Stimulated activated naive CD8-positive, alpha-beta T cell treated with anti-CD3 and anti-CD28 coated beads, Interleukin-15, amount 100 ng/mL, for 72 hours (primary cell): ENCODE data around the gene ZNF618.
"Not testable (repeated sequence)": the region's sequence is repeated elsewhere in the genome, so short reads cannot be mapped to it uniquely, and the experiment has no call there.

Experiments used
- ATAC-seq: fragments of 150-1000 bp; cut with Tn5 transposase; 2 replicates; pipeline ENCODE4 v1.10.0; 2021; ENCODE audit warnings: mild to moderate bottlenecking, moderate library complexity
- DNase-seq, 2 donors: peaks; one replicate each; pipeline ENCODE4 v3.0.0; 2021 to 2022
- H3K27ac Mint-ChIP-seq, 2 donors: one replicate each; pipeline ENCODE4 v1.8.0; 2022; ENCODE audit warnings: mild to moderate bottlenecking in 2 of 2, mixed read lengths in 2 of 2, moderate library complexity in 2 of 2
- H3K27me3 Mint-ChIP-seq: one replicate; pipeline ENCODE4 v1.8.0; 2022; ENCODE audit warnings: mixed read lengths
- H3K4me1 Mint-ChIP-seq: one replicate; pipeline ENCODE4 v1.8.0; 2022; ENCODE audit warnings: mild to moderate bottlenecking, mixed read lengths
- H3K4me3 Mint-ChIP-seq, 2 donors: one replicate each; pipeline ENCODE4 v1.8.0; 2022; ENCODE audit warnings: mild to moderate bottlenecking in 2 of 2, mixed read lengths in 2 of 2, moderate library complexity in 1 of 2
- H3K9me3 Mint-ChIP-seq, 2 donors: one replicate each; pipeline ENCODE4 v1.8.0; 2022; ENCODE audit warnings: mixed read lengths in 2 of 2

The ZNF618 gene

DNA sequence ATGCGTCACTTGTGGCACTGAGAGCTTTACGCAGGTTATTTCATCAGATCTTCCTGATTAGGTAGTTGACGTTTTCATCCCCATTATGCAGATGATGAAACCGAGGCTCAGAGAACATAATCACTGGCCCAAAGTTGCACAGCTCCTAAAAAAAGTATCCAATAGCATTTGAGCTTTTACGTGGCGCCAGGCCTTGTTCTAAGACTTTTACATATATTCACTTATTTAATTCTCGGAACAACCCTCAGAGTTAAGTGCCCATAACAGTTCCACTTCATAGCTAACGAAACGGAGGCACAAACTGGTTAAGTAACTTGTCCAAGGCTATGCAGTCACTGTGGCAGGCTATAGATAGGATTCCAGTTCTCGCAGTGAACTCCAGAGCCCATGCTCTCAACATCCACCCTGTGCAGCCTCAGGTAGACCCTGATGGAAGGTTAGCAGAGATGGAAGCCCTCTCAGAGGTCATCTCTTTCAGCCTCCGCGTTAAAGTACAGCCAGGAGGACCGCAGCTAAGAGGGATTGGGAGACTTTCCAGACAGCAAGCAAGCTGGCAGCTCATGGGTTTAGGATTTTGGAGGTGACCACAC, 162.7 kb downstream of the ZNF618 start:
- H3K27ac Mint-ChIP-seq: no peak overlapping the region

DNA sequence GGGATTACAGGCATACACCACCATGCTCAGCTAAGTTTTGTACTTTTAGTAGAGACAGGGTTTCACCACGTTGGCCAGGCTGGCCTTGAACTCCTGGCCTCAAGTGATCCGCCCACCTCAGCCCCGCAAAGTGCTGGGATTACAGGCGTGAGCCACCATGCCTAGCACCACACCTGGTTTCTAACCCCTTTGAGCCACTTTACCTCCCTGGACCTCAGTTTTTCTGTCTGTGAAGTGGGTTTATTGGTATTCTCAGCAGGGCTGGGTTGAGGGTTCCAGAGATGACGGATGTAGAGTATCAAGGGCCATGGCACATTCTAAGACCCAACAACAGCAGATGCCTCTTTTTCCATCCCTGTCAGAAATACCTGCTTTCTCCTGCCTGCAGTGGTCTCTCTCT, 163.4 kb downstream of the ZNF618 start:
- no peaks in the 10 kb centered on the region for H3K27me3 Mint-ChIP-seq
- ATAC-seq (no peak), DNase-seq (no peak)
- H3K9me3 Mint-ChIP-seq: no peaks in the 10 kb centered on the region
- H3K27ac Mint-ChIP-seq: no peak overlapping the region
- no peaks in the 10 kb centered on the region for H3K4me1 Mint-ChIP-seq
- H3K4me3 Mint-ChIP-seq: no peak overlapping the region

More for the DNA sequence above, 162.7 kb downstream of the ZNF618 start:
- Mint-ChIP-seq H3K27me3 (no peaks in the 10 kb centered on the region), H3K4me3 (no peak overlapping the region), H3K4me1 (no peaks in the 10 kb centered on the region), H3K9me3 (no peaks in the 10 kb centered on the region)
- no peak for DNase-seq
- ATAC-seq: no peak

DNA sequence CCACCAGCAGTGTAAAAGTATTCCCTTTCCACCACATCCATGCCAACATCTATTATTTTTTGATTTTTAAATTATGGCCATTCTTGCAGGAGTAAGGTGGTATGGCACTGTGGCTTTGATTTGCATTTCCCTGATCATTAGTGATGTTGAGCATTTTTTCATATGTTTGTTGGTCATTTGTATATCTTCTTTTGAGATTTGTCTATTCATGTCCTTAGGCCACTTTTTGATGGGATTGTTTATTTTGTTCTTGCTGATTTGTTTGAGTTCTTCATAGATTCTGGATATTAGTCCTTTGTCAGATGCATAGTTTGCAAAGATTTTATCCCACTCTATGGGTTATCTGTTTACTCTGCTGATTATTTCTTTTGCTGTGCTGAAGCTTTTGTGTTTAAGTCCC, 167.6 kb downstream of the ZNF618 start:
- not testable (repeated sequence) for ATAC-seq, H3K9me3 Mint-ChIP-seq, H3K4me3 Mint-ChIP-seq, H3K27me3 Mint-ChIP-seq, H3K27ac Mint-ChIP-seq, DNase-seq, H3K4me1 Mint-ChIP-seq

GRCh38 chr9:114046237-114046755, 170.2 kb downstream of the ZNF618 start:
- Mint-ChIP-seq H3K9me3 (no peaks in the 10 kb centered on the region), H3K27me3 (no peaks in the 10 kb centered on the region), H3K27ac (no peak overlapping the region), H3K4me3 (no peak overlapping the region), H3K4me1 (no peaks in the 10 kb centered on the region)
- no peak for DNase-seq
- no peak for ATAC-seq

DNA sequence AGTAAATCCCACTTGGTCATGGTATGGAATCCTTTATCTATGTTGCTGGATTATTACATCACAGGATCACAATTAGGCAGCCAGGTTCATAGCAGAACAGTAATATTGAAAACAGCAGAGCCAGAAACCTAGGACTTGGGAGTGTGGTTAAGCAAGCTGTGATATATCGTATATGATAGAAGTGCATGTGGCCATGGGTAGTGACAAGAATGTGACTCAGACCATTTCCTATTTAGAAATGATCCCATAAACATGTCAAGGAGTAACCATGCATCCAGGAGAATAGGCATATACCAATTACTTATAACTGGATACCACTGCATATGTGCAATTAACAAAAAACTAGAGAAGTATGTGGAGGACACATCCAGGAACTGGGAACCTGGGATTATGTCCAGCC, 170.8 kb downstream of the ZNF618 start:
- ATAC-seq: no peak
- Mint-ChIP-seq H3K27me3 (no peaks in the 10 kb centered on the region), H3K4me1 (no peaks in the 10 kb centered on the region), H3K4me3 (no peak overlapping the region), H3K9me3 (no peaks in the 10 kb centered on the region), H3K27ac (no peak overlapping the region)
- DNase-seq: no peak

DNA sequence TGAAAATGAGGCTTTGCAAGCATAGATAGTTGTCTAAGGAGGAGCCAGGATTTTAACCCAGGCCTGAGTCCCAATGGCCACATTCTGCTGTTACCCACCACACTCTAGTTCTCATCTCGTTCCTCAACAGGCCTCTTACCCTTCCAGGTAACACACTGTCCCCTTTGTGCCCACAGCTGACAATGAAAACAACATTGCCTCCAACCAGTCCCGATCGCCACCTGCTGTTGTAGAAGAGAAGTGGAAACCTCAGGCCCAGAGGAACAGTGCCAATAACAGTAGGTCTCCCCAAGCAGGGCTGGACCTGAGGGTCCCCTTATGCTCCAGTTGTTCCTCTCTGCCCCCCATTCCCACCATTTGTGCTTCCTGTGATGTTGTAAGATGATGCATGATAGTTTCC, 171.6 kb downstream of the ZNF618 start:
- Mint-ChIP-seq H3K27me3 (no peaks in the 10 kb centered on the region), H3K27ac (no peak overlapping the region), H3K4me3 (no peak overlapping the region), H3K9me3 (no peaks in the 10 kb centered on the region), H3K4me1 (no peaks in the 10 kb centered on the region)
- DNase-seq (no peak), ATAC-seq (no peak)

DNA sequence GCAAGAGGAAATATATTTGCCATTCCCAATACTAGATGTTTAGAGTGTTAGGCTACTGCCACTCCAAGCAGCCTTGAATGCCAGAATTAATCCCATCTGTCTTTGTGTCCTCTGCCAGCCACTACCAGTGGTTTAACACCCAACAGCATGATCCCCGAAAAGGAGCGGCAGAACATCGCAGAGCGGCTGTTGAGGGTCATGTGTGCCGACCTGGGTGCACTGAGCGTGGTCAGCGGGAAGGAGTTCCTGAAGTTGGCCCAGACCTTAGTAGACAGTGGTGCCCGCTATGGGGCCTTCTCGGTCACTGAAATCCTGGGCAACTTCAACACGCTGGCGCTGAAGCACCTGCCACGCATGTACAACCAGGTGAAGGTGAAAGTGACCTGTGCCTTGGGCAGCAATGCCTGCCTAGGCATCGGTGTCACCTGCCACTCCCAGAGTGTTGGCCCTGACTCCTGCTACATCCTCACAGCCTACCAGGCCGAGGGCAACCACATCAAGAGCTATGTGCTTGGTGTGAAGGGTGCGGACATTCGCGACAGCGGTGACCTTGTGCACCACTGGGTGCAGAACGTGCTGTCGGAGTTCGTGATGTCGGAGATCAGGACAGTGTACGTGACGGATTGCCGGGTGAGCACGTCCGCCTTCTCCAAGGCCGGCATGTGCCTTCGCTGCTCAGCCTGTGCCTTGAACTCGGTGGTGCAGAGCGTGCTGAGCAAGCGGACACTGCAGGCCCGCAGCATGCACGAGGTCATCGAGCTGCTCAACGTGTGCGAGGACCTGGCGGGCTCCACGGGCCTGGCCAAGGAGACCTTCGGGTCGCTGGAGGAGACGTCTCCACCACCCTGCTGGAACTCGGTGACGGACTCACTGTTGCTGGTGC, 172.7 kb downstream of the ZNF618 start:
- no peak for DNase-seq
- Mint-ChIP-seq H3K27ac (no peak overlapping the region), H3K4me3 (no peak overlapping the region), H3K27me3 (no peaks in the 10 kb centered on the region), H3K9me3 (no peaks in the 10 kb centered on the region), H3K4me1 (no peaks in the 10 kb centered on the region)
- no peak for ATAC-seq

DNA sequence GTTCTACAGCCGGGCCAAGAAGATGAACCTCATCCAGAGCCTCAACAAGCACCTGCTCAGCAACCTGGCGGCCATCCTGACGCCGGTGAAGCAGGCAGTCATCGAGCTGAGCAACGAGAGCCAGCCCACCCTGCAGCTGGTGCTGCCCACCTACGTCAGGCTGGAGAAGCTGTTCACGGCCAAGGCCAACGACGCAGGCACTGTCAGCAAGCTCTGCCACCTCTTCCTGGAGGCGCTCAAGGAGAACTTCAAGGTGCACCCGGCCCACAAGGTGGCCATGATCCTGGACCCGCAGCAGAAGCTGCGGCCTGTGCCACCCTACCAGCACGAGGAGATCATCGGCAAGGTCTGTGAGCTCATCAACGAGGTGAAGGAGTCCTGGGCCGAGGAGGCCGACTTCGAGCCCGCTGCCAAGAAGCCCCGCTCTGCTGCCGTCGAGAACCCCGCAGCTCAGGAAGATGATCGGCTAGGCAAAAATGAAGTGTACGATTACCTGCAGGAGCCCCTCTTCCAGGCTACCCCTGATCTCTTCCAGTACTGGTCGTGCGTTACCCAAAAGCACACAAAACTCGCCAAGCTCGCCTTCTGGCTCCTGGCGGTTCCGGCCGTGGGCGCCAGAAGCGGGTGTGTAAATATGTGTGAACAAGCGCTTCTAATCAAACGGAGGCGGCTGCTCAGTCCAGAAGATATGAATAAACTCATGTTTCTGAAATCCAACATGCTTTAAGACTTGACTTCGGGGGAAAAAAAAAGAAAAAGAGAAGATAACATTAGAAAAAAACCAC, 173.5 kb downstream of the ZNF618 start:
- no peak overlapping the region for H3K4me3 Mint-ChIP-seq
- H3K27me3 Mint-ChIP-seq: no peaks in the 10 kb centered on the region
- no peaks in the 10 kb centered on the region for H3K9me3 Mint-ChIP-seq
- DNase-seq (no peak), ATAC-seq (no peak)
- H3K27ac Mint-ChIP-seq: no peak overlapping the region
- no peaks in the 10 kb centered on the region for H3K4me1 Mint-ChIP-seq

GRCh38 chr9:114050226-114050568, 174.1 kb downstream of the ZNF618 start:
- H3K9me3 Mint-ChIP-seq: no peaks in the 10 kb centered on the region
- H3K4me1 Mint-ChIP-seq: no peaks in the 10 kb centered on the region
- ATAC-seq (no peak), DNase-seq (no peak)
- H3K27ac Mint-ChIP-seq: no peak overlapping the region
- H3K4me3 Mint-ChIP-seq: no peak overlapping the region
- H3K27me3 Mint-ChIP-seq: no peaks in the 10 kb centered on the region

DNA sequence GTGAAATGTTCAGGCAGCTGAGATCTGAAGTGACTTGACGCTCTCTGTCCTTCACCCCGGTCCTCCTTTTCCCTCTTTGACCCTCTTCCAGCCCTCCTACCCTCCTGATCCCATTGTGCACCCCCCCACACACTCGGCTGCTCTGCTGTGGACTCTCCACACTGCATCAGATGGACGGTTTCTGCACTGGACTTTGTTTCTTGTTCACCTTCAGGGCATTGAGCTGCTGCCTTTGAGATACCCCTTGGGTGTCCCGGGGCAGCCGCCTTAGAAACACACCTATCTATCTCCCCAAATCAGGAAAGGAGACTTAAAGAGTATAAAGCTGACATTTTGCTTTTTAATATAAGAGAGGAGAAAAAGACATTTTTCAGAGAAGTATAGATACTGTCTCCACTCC, 174.5 kb downstream of the ZNF618 start:
- Mint-ChIP-seq H3K27me3 (no peaks in the 10 kb centered on the region), H3K27ac (no peak overlapping the region)

DNA sequence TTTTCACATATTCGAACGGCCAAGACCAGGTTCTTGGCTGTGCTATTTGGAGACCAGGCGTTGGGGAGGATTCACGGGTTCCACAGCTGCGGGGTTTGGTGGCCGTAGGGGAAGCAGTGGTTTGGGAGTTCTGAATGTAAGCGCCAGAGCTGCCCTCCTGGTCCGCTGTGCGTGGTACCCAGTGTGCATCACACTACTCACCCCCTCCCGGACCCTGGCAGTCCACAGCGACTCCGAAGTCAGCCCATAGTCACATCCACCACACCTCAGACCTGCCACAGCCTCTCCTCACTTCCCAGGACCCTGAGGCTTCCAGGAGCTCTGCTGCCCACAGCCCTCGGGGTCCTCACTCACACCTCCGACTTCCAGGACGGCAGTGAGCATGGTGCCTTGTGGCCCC, 175.2 kb downstream of the ZNF618 start:
- no peak for ATAC-seq
- H3K27ac Mint-ChIP-seq: no peak overlapping the region
- H3K4me3 Mint-ChIP-seq: no peak overlapping the region
- no peak for DNase-seq
- H3K4me1 Mint-ChIP-seq: no peaks in the 10 kb centered on the region
- no peaks in the 10 kb centered on the region for H3K27me3 Mint-ChIP-seq
- H3K9me3 Mint-ChIP-seq: no peaks in the 10 kb centered on the region

More for the DNA sequence above, 174.5 kb downstream of the ZNF618 start:
- DNase-seq (no peak), ATAC-seq (no peak)
- Mint-ChIP-seq H3K4me1 (no peaks in the 10 kb centered on the region), H3K9me3 (no peaks in the 10 kb centered on the region), H3K4me3 (no peak overlapping the region)

- no peaks in the 10 kb centered on the region for H3K4me1 Mint-ChIP-seq
- no peak overlapping the region for H3K27ac Mint-ChIP-seq
- H3K9me3 Mint-ChIP-seq: no peaks in the 10 kb centered on the region
- ATAC-seq (no peak), DNase-seq (no peak)
- H3K4me3 Mint-ChIP-seq: no peak overlapping the region
- H3K27me3 Mint-ChIP-seq: no peaks in the 10 kb centered on the region
Measured at GRCh38 chr9:114051706-114052105, 175.6 kb downstream of the ZNF618 start.

GRCh38 chr9:114053246-114054005, 177.3 kb downstream of the ZNF618 start:
- Mint-ChIP-seq H3K27me3 (no peaks in the 10 kb centered on the region), H3K9me3 (no peaks in the 10 kb centered on the region), H3K4me3 (no peak overlapping the region), H3K4me1 (no peaks in the 10 kb centered on the region), H3K27ac (peak overlapping the region in 1 of 2 donors; percentile 42)
- ATAC-seq (no peak), DNase-seq (no peak)

DNA sequence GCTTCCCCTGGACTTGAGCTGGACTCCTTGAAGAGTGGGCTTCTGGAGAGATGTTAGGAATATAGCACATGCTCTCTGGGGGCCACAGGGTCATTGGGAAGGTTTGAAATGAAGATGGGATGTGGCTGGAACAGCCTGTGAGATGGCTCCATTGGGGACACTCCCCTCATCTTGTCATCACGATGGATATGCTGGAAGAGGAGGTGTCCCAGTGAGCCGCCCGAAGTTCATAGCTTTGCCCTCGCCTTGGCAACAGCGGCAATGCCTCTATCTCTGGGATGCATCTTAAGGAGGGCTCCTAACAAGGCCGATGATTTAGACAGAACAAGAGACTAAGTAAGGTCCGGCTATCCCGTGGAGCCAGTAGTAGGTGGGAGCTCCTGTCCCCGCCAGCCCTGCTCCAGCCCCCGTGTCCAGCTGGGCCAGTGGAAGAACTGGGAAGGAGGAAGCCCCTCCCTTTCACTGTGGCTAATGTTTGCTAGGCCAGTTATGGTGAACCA, 178.1 kb downstream of the ZNF618 start:
- Mint-ChIP-seq H3K4me3 (no peak overlapping the region), H3K4me1 (no peaks in the 10 kb centered on the region), H3K27ac (no peak overlapping the region), H3K9me3 (no peaks in the 10 kb centered on the region), H3K27me3 (no peaks in the 10 kb centered on the region)
- no peak for DNase-seq
- ATAC-seq: no peak

- Mint-ChIP-seq H3K27me3 (no peaks in the 10 kb centered on the region), H3K4me1 (no peaks in the 10 kb centered on the region), H3K4me3 (no peak overlapping the region), H3K9me3 (no peaks in the 10 kb centered on the region), H3K27ac (no peak overlapping the region)
- no peak for DNase-seq
- no peak for ATAC-seq
Measured at GRCh38 chr9:114055061-114055460, 179.0 kb downstream of the ZNF618 start.
